HCT116 (cell line): ENCODE data around the gene CA7. TPM values are rescaled to one million over a fixed set of nuclear protein-coding genes. Genes with fewer than 3 reads are reported as not detected.
A peak's percentile ranks its signal among the peaks of the same experiment; 100 is the strongest.

ENCODE experiments used
- ATAC-seq: fragments of 200-7000 bp; cut with Tn5 transposase; 2 replicates; pipeline ENCODE4 v1.9.1; 2020; ENCODE audit warnings: mild to moderate bottlenecking, moderate library complexity
- BruUV-seq: library from RNA; stranded (reverse); fragments of 400-500 nt; replicated peaks from 2 replicates; lab custom pipeline; 2021; lab: Mats Ljungman, UMichigan
- CTCF ChIA-PET: fragments of 300-600 bp; sonication (Branson Sonifier 250); formaldehyde crosslinking; loops from one replicate; lab custom pipeline; 2021; ENCODE audit warnings: antibody characterized with exemption; lab: Charles Lee
- POLR2A ChIA-PET: fragments of 300-600, 350-600 bp; sonication (Branson Sonifier 250); formaldehyde crosslinking; loops from one replicate; lab custom pipeline; 2021; ENCODE audit warnings: antibody characterized with exemption; lab: Charles Lee
- RAD21 ChIA-PET, 2 experiments: fragments of 300-600 bp; sonication (Branson Sonifier 250); formaldehyde crosslinking; loops; one replicate each; lab custom pipeline; 2023; ENCODE audit warnings: low total read pairs in 2 of 2; ENCODE audit not compliant: uncharacterized antibody in 2 of 2, unreplicated experiment in 2 of 2, low non-redundant PET in 1 of 2; lab: Charles Lee
- DNase-seq: peaks from one replicate; pipeline ENCODE4 v3.0.0-alpha.2; 2010; ENCODE audit warnings: low read depth, low spot score
- H2AFZ ChIP-seq: fragments of 200-600 bp; shearing (Covaris generic), sonication (generic); 2 replicates; pipeline ENCODE4 v1.6.1; 2017; ENCODE audit warnings: low read depth, mixed run types, mixed read lengths, antibody characterized with exemption, low read length; ENCODE audit not compliant: poor library complexity, severe bottlenecking
- H3K27ac ChIP-seq: 2 replicates; pipeline ENCODE4 v1.5.1; 2012; ENCODE audit warnings: low read depth, low read length
- H3K27me3 ChIP-seq: fragments of 200-600 bp; sonication (generic); 2 replicates; pipeline ENCODE4 v1.6.1; 2016; ENCODE audit warnings: mixed run types, low read length, mixed read lengths; ENCODE audit not compliant: insufficient read depth
- H3K36me3 ChIP-seq, 2 experiments: fragments of 200-500 bp in 1 of 2; fragments of 200-600 bp in 1 of 2; sonication (Bioruptor generic) in 1 of 2; sonication (generic) in 1 of 2; 2 replicates each; pipeline versions ENCODE4 v1.5.1 to v1.6.1; 2014 to 2016; ENCODE audit warnings: low read length in 2 of 2, inconsistent platforms in 1 of 2, mixed read lengths in 1 of 2, mixed run types in 1 of 2; ENCODE audit not compliant: insufficient read depth in 2 of 2, control insufficient read depth in 1 of 2
- H3K4me1 ChIP-seq, 2 experiments: fragments of 200-600 bp in 1 of 2; sonication (generic) in 1 of 2; 2 replicates each; pipeline versions ENCODE4 v1.5.1 to v1.6.1; 2012 to 2017; ENCODE audit warnings: low read length in 2 of 2, inconsistent platforms in 1 of 2, mild to moderate bottlenecking in 1 of 2, mixed read lengths in 1 of 2, mixed run types in 1 of 2, moderate library complexity in 1 of 2; ENCODE audit not compliant: insufficient read depth in 2 of 2, control insufficient read depth in 1 of 2
- H3K4me2 ChIP-seq: fragments of 200-600 bp; sonication (generic); 2 replicates; pipeline ENCODE4 v1.6.1; 2017; ENCODE audit warnings: mixed run types, low read length, mixed read lengths
- H3K4me3 ChIP-seq, 2 experiments: fragments of 200-600 bp in 1 of 2; sonication (generic) in 1 of 2; replicated peaks in 1 of 2; 2 replicates each; pipeline ENCODE4 v1.5.1; 2011 to 2016; ENCODE audit warnings: low read length in 2 of 2, control low read depth in 1 of 2, low read depth in 1 of 2, mild to moderate bottlenecking in 1 of 2, mixed read lengths in 1 of 2, mixed run types in 1 of 2
- H3K79me2 ChIP-seq: fragments of 200-600 bp; sonication (generic); 2 replicates; pipeline ENCODE4 v1.6.1; 2017; ENCODE audit warnings: mild to moderate bottlenecking, mixed run types, low read length, moderate library complexity, mixed read lengths; ENCODE audit not compliant: insufficient read depth
- H3K9ac ChIP-seq: fragments of 200-600 bp; sonication (generic); 2 replicates; pipeline ENCODE4 v1.6.1; 2016; ENCODE audit warnings: low read length, mixed read lengths
- H3K9me2 ChIP-seq: fragments of 200-600 bp; sonication (generic), shearing (Covaris generic); 2 replicates; pipeline ENCODE4 v1.6.1; 2017; ENCODE audit warnings: mixed run types, mild to moderate bottlenecking, moderate library complexity; ENCODE audit not compliant: insufficient read depth
- H3K9me3 ChIP-seq, 2 experiments: fragments of 200-500 bp in 1 of 2; fragments of 200-600 bp in 1 of 2; sonication (Bioruptor generic) in 1 of 2; sonication (generic) in 1 of 2; 2 replicates each; pipeline ENCODE4 v1.6.1; 2014 to 2017; ENCODE audit warnings: low read length in 2 of 2, mixed read lengths in 2 of 2, inconsistent platforms in 1 of 2, low read depth in 1 of 2, mild to moderate bottlenecking in 1 of 2, mixed run types in 1 of 2, moderate library complexity in 1 of 2; ENCODE audit not compliant: control insufficient read depth in 1 of 2, insufficient read depth in 1 of 2
- H4K20me1 ChIP-seq: fragments of 200-600 bp; sonication (generic), shearing (Covaris generic); 2 replicates; pipeline ENCODE4 v1.6.1; 2017; ENCODE audit warnings: mixed run types, mild to moderate bottlenecking, moderate library complexity; ENCODE audit not compliant: insufficient read depth
- CEBPB ChIP-seq: IDR thresholded peaks from 2 replicates; pipeline ENCODE4 v1.6.1; 2012; ENCODE audit warnings: low read depth
- ELF1 ChIP-seq: IDR thresholded peaks from 2 replicates; pipeline ENCODE4 v1.6.1; 2012; ENCODE audit warnings: low read depth, borderline replicate concordance
- EZH2 ChIP-seq: fragments of 200-600 bp; sonication (generic); IDR thresholded peaks from 2 replicates; pipeline ENCODE4 v1.6.1; 2017; ENCODE audit warnings: antibody characterized with exemption, mixed run types
- JUND ChIP-seq: IDR thresholded peaks from 2 replicates; pipeline ENCODE4 v1.6.1; 2012
- MAX ChIP-seq: IDR thresholded peaks from 2 replicates; pipeline ENCODE4 v1.6.1; 2012
- POLR2A ChIP-seq: IDR thresholded peaks from 2 replicates; pipeline ENCODE4 v1.7.0; 2011; ENCODE audit warnings: borderline replicate concordance; ENCODE audit not compliant: insufficient read depth, insufficient read length; ENCODE audit errors: extremely low read depth
- RAD21 ChIP-seq: IDR thresholded peaks from 2 replicates; pipeline ENCODE4 v1.6.1; 2012; ENCODE audit warnings: low read depth, mild to moderate bottlenecking
- SIN3A ChIP-seq: IDR thresholded peaks from 2 replicates; pipeline ENCODE4 v1.6.1; 2012; ENCODE audit warnings: low read depth
- SP1 ChIP-seq: IDR thresholded peaks from 2 replicates; pipeline ENCODE4 v1.6.1; 2012; ENCODE audit warnings: low read depth
- YY1 ChIP-seq: IDR thresholded peaks from 2 replicates; pipeline ENCODE4 v1.6.1; 2011; ENCODE audit warnings: low read length, low read depth, moderate library complexity, mild to moderate bottlenecking; ENCODE audit not compliant: insufficient replicate concordance; ENCODE audit errors: extremely low read depth
- intact Hi-C: fragments of 100-400 bp; cut with micrococcal nuclease; formaldehyde crosslinking; loops from 2 replicates; pipeline ENCODE4 v1.10.0; 2022
- total RNA-seq: library from RNA; stranded (reverse); gene quantifications from one replicate; pipeline ENCODE4 v1.2.1, GENCODE V29; 2021; ENCODE audit not compliant: unreplicated experiment

Gene CA7
- total RNA-seq, 1 experiment from 2014 or later: not detected

GRCh38 chr16:66858740-66859396, 14.7 kb downstream of the CA7 start (continued):
- TF ChIP-seq MAX: peak; percentile 74
- no peak for TF ChIP-seq YY1

- no peaks in the 10 kb centered on the region for H3K27me3 ChIP-seq
- peaks cover 12 to 14% of the 10 kb centered on the region in 2 experiments for H3K4me1 ChIP-seq
- intact Hi-C loops: no loop called here
- H4K20me1 ChIP-seq: no peaks in the 10 kb centered on the region
- H3K9me2 ChIP-seq: no peaks in the 10 kb centered on the region
- H3K4me2 ChIP-seq: peak overlapping the region; percentile 52
- H3K4me3 ChIP-seq: no peak overlapping the region
- POLR2A ChIA-PET: no interaction called here
- no peaks in the 10 kb centered on the region for H3K9me3 ChIP-seq
- H3K27ac ChIP-seq: peak overlapping the region; percentile 42
- no peaks in the 10 kb centered on the region for H3K36me3 ChIP-seq
- H3K79me2 ChIP-seq: no peaks in the 10 kb centered on the region
- H2AFZ ChIP-seq: no peak overlapping the region
- RAD21 ChIA-PET: no interaction called here
- no peak overlapping the region for H3K9ac ChIP-seq
- no TSS peak for BruUV-seq
- CTCF ChIA-PET: interaction anchor here (0.7 to 1.8 kb wide), 2 partner anchors 29 to 119 kb away, joined by 3 to 6 read pairs; partner anchors contain the start of gene NAE1
- DNase-seq: no peak
- TF ChIP-seq POLR2A (no peak), RAD21 (no peak)
- no peak for ATAC-seq
Observed at GRCh38 chr16:66859397-66860068, 15.3 kb downstream of the CA7 start.

GRCh38 chr16:66862023-66862520, 17.9 kb downstream of the CA7 start:
- DNase-seq (no peak), ATAC-seq (no peak)
- Histone ChIP-seq H3K27ac (no peak overlapping the region), H3K79me2 (no peaks in the 10 kb centered on the region), H3K9ac (no peak overlapping the region), H3K4me2 (no peak overlapping the region), H3K9me2 (no peaks in the 10 kb centered on the region), H3K9me3 (no peaks in the 10 kb centered on the region), H2AFZ (no peak overlapping the region), H3K4me1 (peaks cover 12 to 14% of the 10 kb centered on the region in 2 experiments), H3K4me3 (no peak overlapping the region), H4K20me1 (no peaks in the 10 kb centered on the region), H3K36me3 (no peaks in the 10 kb centered on the region), H3K27me3 (no peaks in the 10 kb centered on the region)
- ChIA-PET RAD21 (no interaction called here), CTCF (interaction anchor here (1.6 to 1.8 kb wide), 2 partner anchors 11 to 31 kb away, joined by 9 read pairs; partner anchors contain the start of gene NAE1), POLR2A (no interaction called here)
- TF ChIP-seq EZH2: no peak
- TF ChIP-seq SIN3A: no peak
- no peak for TF ChIP-seq SP1
- no peak for TF ChIP-seq JUND
- TF ChIP-seq CEBPB: no peak
- TF ChIP-seq ELF1: no peak
- intact Hi-C loops: no loop called here
- no TSS peak for BruUV-seq
